H1 (cell line): ENCODE results near the gene TECR. TPM values are rescaled to one million over a fixed set of nuclear protein-coding genes. Genes with fewer than 3 reads are reported as not detected.

Experiments used
- CTCF ChIA-PET: fragments of 300-600 bp; sonication (Branson Sonifier 250); formaldehyde crosslinking; loops from one replicate; lab custom pipeline; 2021; ENCODE audit not compliant: partially characterized antibody; lab: Charles Lee
- POLR2A ChIA-PET: fragments of 300-600 bp; sonication (Branson Sonifier 250); formaldehyde crosslinking; loops from one replicate; lab custom pipeline; 2021; ENCODE audit warnings: inconsistent platforms; ENCODE audit not compliant: partially characterized antibody; lab: Charles Lee
- DNase-seq, 2 experiments: peaks; one replicate each; pipeline versions ENCODE4 v3.0.0 to v3.0.0-alpha.2; 2010 to 2022; ENCODE audit warnings: low spot score in 2 of 2, low read depth in 1 of 2, mixed read lengths in 1 of 2
- FAIRE-seq: peaks from 2 replicates; lab custom pipeline; 2011; peaks lifted over from hg19 to GRCh38; lab: Jason Lieb, UNC
- H2AFZ ChIP-seq: 2 replicates; pipeline ENCODE4 v1.8.1; 2012; ENCODE audit warnings: low read length, inconsistent platforms
- H2AK5ac ChIP-seq: 2 replicates; pipeline ENCODE4 v1.6.1; 2013; ENCODE audit warnings: low read depth, low read length
- H2BK120ac ChIP-seq: replicated peaks from 2 replicates; pipeline ENCODE3; 2013; ENCODE audit warnings: low read depth, low read length, inconsistent platforms
- H2BK12ac ChIP-seq: 2 replicates; pipeline ENCODE4 v1.6.1; 2013; ENCODE audit warnings: low read depth, low read length
- H2BK15ac ChIP-seq: 2 replicates; pipeline ENCODE4 v1.6.1; 2013; ENCODE audit warnings: low read length
- H2BK20ac ChIP-seq: 2 replicates; pipeline ENCODE4 v1.6.1; 2013; ENCODE audit warnings: low read length
- H2BK5ac ChIP-seq: 2 replicates; pipeline ENCODE4 v1.6.1; 2013; ENCODE audit warnings: low read depth, low read length
- H3K14ac ChIP-seq: 2 replicates; pipeline ENCODE4 v1.6.1; 2013; ENCODE audit warnings: inconsistent platforms; ENCODE audit not compliant: insufficient read length
- H3K18ac ChIP-seq: 2 replicates; pipeline ENCODE4 v1.6.1; 2013; ENCODE audit warnings: low read length; ENCODE audit errors: extremely low read depth
- H3K23ac ChIP-seq: 2 replicates; pipeline ENCODE4 v1.6.1; 2013; ENCODE audit warnings: inconsistent platforms; ENCODE audit not compliant: insufficient read length
- H3K23me2 ChIP-seq: 2 replicates; pipeline ENCODE4 v1.6.1; 2013; ENCODE audit warnings: low read depth, low read length
- H3K27ac ChIP-seq: 2 replicates; pipeline ENCODE4 v1.6.1; 2011; ENCODE audit warnings: low read depth, low read length, inconsistent platforms
- H3K27me3 ChIP-seq, 4 experiments: replicated peaks in 1 of 4; 1 replicate in 1 of 4; 2 replicates in 3 of 4; pipeline versions ENCODE4 v1.6.1 to v1.8.1; 2011 to 2013; ENCODE audit warnings: low read length in 3 of 4, mild to moderate bottlenecking in 3 of 4, inconsistent platforms in 2 of 4, mixed read lengths in 2 of 4, moderate library complexity in 1 of 4; ENCODE audit not compliant: control insufficient read depth in 3 of 4, insufficient read depth in 3 of 4; ENCODE audit errors: extremely low read depth in 1 of 4
- H3K36me3 ChIP-seq, 4 experiments: 2 replicates each; pipeline versions ENCODE4 v1.6.1 to v1.8.1; 2011 to 2013; ENCODE audit warnings: mild to moderate bottlenecking in 4 of 4, low read length in 3 of 4, moderate library complexity in 2 of 4, control low read depth in 1 of 4, inconsistent platforms in 1 of 4; ENCODE audit not compliant: insufficient read depth in 4 of 4, control insufficient read depth in 2 of 4
- H3K4ac ChIP-seq: replicated peaks from 2 replicates; pipeline ENCODE3; 2013; ENCODE audit warnings: low read length, low read depth, mixed read lengths, inconsistent platforms; ENCODE audit not compliant: insufficient read length
- H3K4me1 ChIP-seq, 4 experiments: replicated peaks in 1 of 4; 1 replicate in 1 of 4; 2 replicates in 3 of 4; pipeline versions ENCODE4 v1.6.1 to v1.8.1; 2011 to 2013; ENCODE audit warnings: low read length in 3 of 4, inconsistent platforms in 2 of 4, mixed read lengths in 1 of 4; ENCODE audit not compliant: insufficient read depth in 4 of 4, control insufficient read depth in 3 of 4
- H3K4me2 ChIP-seq, 2 experiments: 2 replicates each; pipeline versions ENCODE4 v1.6.1 to v1.8.1; 2011 to 2013; ENCODE audit warnings: low read depth in 2 of 2, low read length in 2 of 2, control low read depth in 1 of 2, inconsistent platforms in 1 of 2, mild to moderate bottlenecking in 1 of 2; ENCODE audit not compliant: insufficient read depth in 1 of 2
- H3K4me3 ChIP-seq, 4 experiments: fragments of 200-600, 300-600 bp in 1 of 4; sonication (generic), shearing (Covaris generic), sonication (Bioruptor Twin) in 1 of 4; 2 replicates each; pipeline versions ENCODE4 v1.5.1 to v1.8.1; 2011 to 2016; ENCODE audit warnings: low read length in 4 of 4, low read depth in 3 of 4, control low read depth in 2 of 4, inconsistent platforms in 2 of 4, mild to moderate bottlenecking in 2 of 4, mixed read lengths in 1 of 4, moderate library complexity in 1 of 4; ENCODE audit not compliant: insufficient read depth in 2 of 4; ENCODE audit errors: extremely low read depth in 1 of 4
- H3K56ac ChIP-seq: replicated peaks from 2 replicates; pipeline ENCODE3; 2013; ENCODE audit warnings: low read depth, mild to moderate bottlenecking, mixed read lengths, low read length, inconsistent platforms; ENCODE audit not compliant: insufficient read length
- H3K79me1 ChIP-seq: 2 replicates; pipeline ENCODE4 v1.6.1; 2013; ENCODE audit warnings: low read depth, low read length, control low read depth
- H3K79me2 ChIP-seq, 2 experiments: 2 replicates each; pipeline versions ENCODE4 v1.6.1 to v1.8.1; 2012 to 2013; ENCODE audit warnings: low read length in 2 of 2, mild to moderate bottlenecking in 2 of 2, inconsistent platforms in 1 of 2; ENCODE audit not compliant: insufficient read depth in 2 of 2, control insufficient read depth in 1 of 2
- H3K9ac ChIP-seq, 4 experiments: replicated peaks in 1 of 4; 1 replicate in 1 of 4; 2 replicates in 3 of 4; pipeline versions ENCODE4 v1.6.1 to v1.8.1; 2011 to 2013; ENCODE audit warnings: low read depth in 3 of 4, low read length in 3 of 4, control low read depth in 2 of 4, mild to moderate bottlenecking in 2 of 4, moderate library complexity in 2 of 4, inconsistent platforms in 1 of 4; ENCODE audit errors: extremely low read depth in 1 of 4
- H3K9me3 ChIP-seq, 2 experiments: 2 replicates each; pipeline versions ENCODE4 v1.6.1 to v1.8.1; 2012 to 2013; ENCODE audit warnings: mild to moderate bottlenecking in 2 of 2, moderate library complexity in 2 of 2, control low read depth in 1 of 2, inconsistent platforms in 1 of 2, low read depth in 1 of 2, low read length in 1 of 2, mixed read lengths in 1 of 2; ENCODE audit not compliant: insufficient read depth in 2 of 2
- H4K20me1 ChIP-seq, 2 experiments: replicated peaks in 1 of 2; 2 replicates each; pipeline versions ENCODE3 to v1.8.1; 2011 to 2013; ENCODE audit warnings: inconsistent platforms in 2 of 2, low read length in 2 of 2, mild to moderate bottlenecking in 1 of 2; ENCODE audit not compliant: insufficient read depth in 2 of 2, control insufficient read depth in 1 of 2
- H4K5ac ChIP-seq: 2 replicates; pipeline ENCODE4 v1.6.1; 2013; ENCODE audit warnings: low read length, low read depth, mixed read lengths, inconsistent platforms; ENCODE audit not compliant: insufficient read length
- H4K8ac ChIP-seq: 2 replicates; pipeline ENCODE4 v1.8.0; 2013; ENCODE audit warnings: mild to moderate bottlenecking, moderate library complexity, low read length, inconsistent platforms; ENCODE audit not compliant: insufficient read depth; ENCODE audit errors: extremely low read depth
- H4K91ac ChIP-seq: replicated peaks from 2 replicates; pipeline ENCODE3; 2013; ENCODE audit warnings: low read length, mixed read lengths, inconsistent platforms; ENCODE audit not compliant: insufficient read length
- BACH1 ChIP-seq: IDR thresholded peaks from 2 replicates; pipeline ENCODE4 v1.6.1; 2012; ENCODE audit warnings: low read length, improper control_type of control experiment
- CTBP2 ChIP-seq: IDR thresholded peaks from 2 replicates; pipeline ENCODE4 v1.7.0; 2011; ENCODE audit warnings: borderline replicate concordance, mild to moderate bottlenecking, moderate library complexity, mixed read lengths, low read length; ENCODE audit not compliant: insufficient read depth, insufficient read length
- GABPA ChIP-seq: IDR thresholded peaks from 2 replicates; pipeline ENCODE4 v1.6.1; 2011; ENCODE audit warnings: mild to moderate bottlenecking, low read length, moderate library complexity, borderline replicate concordance; ENCODE audit not compliant: insufficient read depth
- KDM1A ChIP-seq: fragments of 200-600, 300-600 bp; sonication (generic); IDR thresholded peaks from 2 replicates; pipeline ENCODE4 v1.7.1; 2016; ENCODE audit warnings: mild to moderate bottlenecking, low read length, borderline replicate concordance
- PHF8 ChIP-seq: fragments of 200-600 bp; sonication (generic); conservative IDR thresholded peaks from 2 replicates; pipeline ENCODE4 v1.7.1; 2012; ENCODE audit warnings: low read depth, mild to moderate bottlenecking, inconsistent platforms, low read length, moderate library complexity
- RXRA ChIP-seq: IDR thresholded peaks from 2 replicates; pipeline ENCODE4 v1.6.1; 2011; ENCODE audit warnings: low read depth, mild to moderate bottlenecking, low read length, moderate library complexity; ENCODE audit not compliant: insufficient read depth
- SP1 ChIP-seq: IDR thresholded peaks from 2 replicates; pipeline ENCODE4 v1.6.1; 2011; ENCODE audit warnings: low read depth, low read length
- SRF ChIP-seq: IDR thresholded peaks from 2 replicates; pipeline ENCODE4 v1.6.1; 2011; ENCODE audit warnings: mild to moderate bottlenecking, low read depth, low read length, moderate library complexity
- TAF1 ChIP-seq: IDR thresholded peaks from 2 replicates; pipeline ENCODE4 v1.6.1; 2011; ENCODE audit warnings: mild to moderate bottlenecking, low read depth, low read length
- WGBS, 2 experiments: shearing (Covaris generic) in 1 of 2; methylation state at CpG; one replicate each; pipeline versions ENCODE4 v1.1.6 to v1.1.7; 2013 to 2015; ENCODE audit warnings: low lambda C conversion rate in 2 of 2, mixed read lengths in 2 of 2, inconsistent platforms in 1 of 2, low coverage in 1 of 2, missing lambda C conversion rate in 1 of 2; ENCODE audit not compliant: insufficient replicate concordance in 2 of 2, insufficient coverage in 1 of 2, insufficient read length in 1 of 2; ENCODE audit errors: extremely low coverage in 1 of 2, missing lambda C conversion rate in 1 of 2; 5-methylcytosine and 5-hydroxymethylcytosine counted together
- polyA plus RNA-seq, 7 experiments: library from polyadenylated mRNA; depleted of rRNA in 3 of 7; stranded (reverse) in 5 of 7; unstranded in 2 of 7; fragments of >200 nt in 5 of 7; fragments of 200-250 nt in 2 of 7; gene quantifications; 1 replicate in 5 of 7; 2 replicates in 1 of 7; 4 replicates in 1 of 7; pipeline versions ENCODE4 v1.2.1 to v1.2.3, GENCODE V29; 2011 to 2013; ENCODE audit warnings: missing spikeins in 2 of 7, mixed read lengths in 2 of 7
- total RNA-seq: library from RNA; stranded (reverse); fragmentation: NEBNext Ultra II Directional; extraction: Animal tissue kit (Norgen Biotek cat#: 25700); gene quantifications from 2 replicates; pipeline ENCODE4 v1.2.1, GENCODE V29; 2021

The TECR gene
- total and polyA plus RNA-seq, 2 of the 8 experiments (the other 6 are each of a cell fraction or from before 2014, with no cell fraction given), result 172 to 405 TPM

- no peak overlapping the region for H4K5ac ChIP-seq
- H2AK5ac ChIP-seq, result no peak overlapping the region
- no peak overlapping the region for H4K91ac ChIP-seq
- H3K79me2 ChIP-seq, result peaks cover 7 to 24% of the 10 kb centered on the region in 2 experiments; a peak in 3 of 4 replicates
- H3K4me1 ChIP-seq, result peaks cover 0 to 8% (median 4%) of the 10 kb centered on the region in 4 experiments; a peak in 3 of 7 replicates
- no peak overlapping the region; the same call in 1 of the 2 replicates for H2BK5ac ChIP-seq
- H4K20me1 ChIP-seq, result peaks cover 7 to 24% of the 10 kb centered on the region in 2 experiments
- peaks cover 3% of the 10 kb centered on the region; the same call in 1 of the 2 replicates for H3K23me2 ChIP-seq
- no peak overlapping the region for H2BK12ac ChIP-seq
- no peak overlapping the region for H3K14ac ChIP-seq
- peaks cover 14% of the 10 kb centered on the region for H3K79me1 ChIP-seq
- no peak overlapping the region for H3K23ac ChIP-seq
- no peak overlapping the region for H2BK15ac ChIP-seq
- WGBS, 2 experiments, result 92% methylated on average over 8 of the region's 8 CpGs; no CpG with 5 or more reads in 1 of the 2 experiments
- no peak overlapping the region for H3K4ac ChIP-seq
- no peak overlapping the region for H2BK20ac ChIP-seq
- TF ChIP-seq KDM1A (no peak), PHF8 (no peak), CTBP2 (no peak), GABPA (no peak), SP1 (no peak), BACH1 (no peak), SRF (no peak), TAF1 (no peak), RXRA (no peak)
- no peak overlapping the region for H2BK120ac ChIP-seq
- no peak overlapping the region; the same call in 1 of the 2 replicates for H4K8ac ChIP-seq
- H3K18ac ChIP-seq, result no peak overlapping the region
- H3K4me3 ChIP-seq, result peak overlapping the region in 1 of 4 experiments; percentile 76; a peak in 1 of 8 replicates
- ChIA-PET CTCF (interaction anchor here (1.4 to 1.8 kb wide), 3 partner anchors 9 to 17 kb away, joined by 3 to 5 read pairs (median 4); no protein-coding TSS in a partner anchor), POLR2A (interaction anchor here (3.5 to 3.7 kb wide), 3 partner anchors 10 to 43 kb away, joined by 13 to 30 read pairs (median 19); partner anchors contain the start of gene GIPC1)
- FAIRE-seq, result no peak
- no peaks in the 10 kb centered on the region for H3K27me3 ChIP-seq
- peak overlapping the region; percentile 78 to 96; a peak in 2 of 4 replicates for H3K4me2 ChIP-seq
- H3K27ac ChIP-seq, result no peak overlapping the region
- no peak for DNase-seq
- H2AFZ ChIP-seq, result no peak overlapping the region
- no peak overlapping the region for H3K9ac ChIP-seq
- no peaks in the 10 kb centered on the region for H3K9me3 ChIP-seq
- no peak overlapping the region for H3K56ac ChIP-seq
- H3K36me3 ChIP-seq, result peaks cover 10 to 28% (median 17%) of the 10 kb centered on the region in 4 experiments
These were observed 13.8 kb upstream of the TECR start for GRCh38 chr19:14515501-14516047.
